ENCODE data around the gene AQP2.
A peak's percentile ranks its signal among the peaks of the same experiment; 100 is the strongest.
"Not testable (repeated sequence)": the region's sequence is repeated elsewhere in the genome, so short reads cannot be mapped to it uniquely, and the experiment has no call there.

Gene AQP2

GRCh38 chr12:49972641-49973360, 22.3 kb downstream of the AQP2 start, which contains the start of gene AQP6:
AQP6 (plus strand) TSS chr12:49972947; CDS start chr12:49973174, 227 bp downstream.
- no peak for DNase-seq

DNA sequence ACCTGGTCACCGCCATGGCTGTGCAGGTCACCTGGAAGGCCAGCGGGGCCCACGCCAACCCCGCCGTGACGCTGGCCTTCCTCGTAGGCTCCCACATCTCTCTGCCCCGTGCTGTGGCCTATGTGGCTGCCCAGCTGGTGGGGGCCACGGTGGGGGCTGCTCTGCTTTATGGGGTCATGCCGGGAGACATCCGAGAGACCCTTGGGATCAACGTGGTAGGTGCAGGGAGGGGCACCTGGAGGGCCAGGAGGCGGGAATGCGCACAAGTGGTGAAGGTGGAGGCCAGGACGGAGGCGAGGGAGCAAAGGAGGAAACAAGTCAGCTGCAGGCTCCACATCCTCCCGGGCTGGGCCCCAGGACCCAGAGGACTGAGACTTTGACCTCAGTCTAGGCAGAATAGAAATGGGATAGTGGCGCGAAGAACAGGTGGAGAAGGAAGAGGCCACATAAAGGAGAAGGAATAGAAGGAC, 22.9 kb downstream of the AQP2 start:
- DNase-seq, result no peak

GRCh38 chr12:49974231-49974675, 23.7 kb downstream of the AQP2 start:
- peak; percentile 41 for DNase-seq

DNA sequence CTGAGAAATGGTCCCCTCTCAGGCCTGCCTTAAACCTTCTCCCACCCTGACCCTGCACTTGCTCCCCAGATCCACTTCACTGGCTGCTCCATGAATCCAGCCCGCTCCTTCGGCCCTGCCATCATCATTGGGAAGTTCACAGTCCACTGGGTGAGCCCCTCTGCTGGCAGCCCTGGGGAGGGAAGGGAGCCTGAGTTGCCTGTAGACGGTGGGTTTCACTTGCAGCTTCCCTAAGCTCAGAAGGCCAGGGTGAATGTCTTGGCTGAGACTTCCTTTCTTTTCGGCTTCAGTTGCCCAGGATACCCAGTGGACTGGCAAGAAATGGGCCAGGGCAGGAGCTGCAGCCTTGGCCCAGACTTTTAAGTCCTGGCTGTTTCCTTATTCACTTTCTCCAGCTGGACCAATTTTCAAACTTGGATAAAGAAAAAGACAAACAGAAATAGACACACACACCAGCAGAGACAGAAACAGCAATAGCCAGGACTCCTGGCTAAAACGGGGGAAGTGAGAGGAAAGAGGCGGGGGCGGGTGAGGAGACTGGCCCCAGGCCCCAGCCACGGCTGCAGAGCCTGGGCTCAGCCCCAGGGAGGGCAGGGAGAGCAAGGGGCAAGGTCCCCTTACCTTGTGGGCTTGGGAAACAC, 24.3 kb downstream of the AQP2 start:
- no peak for DNase-seq

- DNase-seq, result no peak
Observed at GRCh38 chr12:49975318-49975761, 24.8 kb downstream of the AQP2 start.

- DNase-seq, result no peak
Observed at GRCh38 chr12:49976557-49976956, 26.0 kb downstream of the AQP2 start.

- DNase-seq, result no peak
Observed at GRCh38 chr12:49978125-49978524, 27.6 kb downstream of the AQP2 start.

DNA sequence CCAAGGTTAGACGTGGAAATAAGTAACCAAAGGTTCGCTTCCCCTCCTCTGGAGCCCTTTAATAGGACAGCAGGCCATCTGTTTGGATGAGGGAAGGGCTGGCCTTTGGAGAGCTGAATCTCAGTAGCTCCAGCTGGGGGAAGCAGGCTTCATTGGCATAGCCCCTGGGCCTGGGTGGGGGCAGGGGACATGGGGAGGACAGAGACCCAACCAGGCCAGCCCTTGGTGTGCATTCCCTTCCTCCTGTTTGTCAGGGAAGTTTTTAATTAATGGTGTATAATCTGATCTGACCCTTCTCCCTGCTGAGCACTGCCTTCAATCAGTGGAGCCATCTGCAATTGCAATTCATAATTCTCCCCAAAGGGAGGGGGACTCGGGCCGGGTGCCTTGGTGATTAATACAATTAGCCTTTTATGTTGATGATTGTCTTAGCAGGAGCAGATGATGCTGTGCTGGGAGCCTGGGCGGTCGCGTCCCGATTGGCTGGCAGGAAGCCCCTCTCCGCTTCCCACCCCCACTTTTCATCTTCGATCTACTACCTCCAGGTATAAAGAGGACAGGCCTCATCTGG, 28.6 kb downstream of the AQP2 start:
- no peak for DNase-seq

GRCh38 chr12:49979791-49980190, 29.3 kb downstream of the AQP2 start:
- DNase-seq, result no peak

GRCh38 chr12:49980501-49981349, 30.2 kb downstream of the AQP2 start:
- DNase-seq, result no peak

GRCh38 chr12:49982246-49983087, 31.9 kb downstream of the AQP2 start:
- DNase-seq, result no peak

DNA sequence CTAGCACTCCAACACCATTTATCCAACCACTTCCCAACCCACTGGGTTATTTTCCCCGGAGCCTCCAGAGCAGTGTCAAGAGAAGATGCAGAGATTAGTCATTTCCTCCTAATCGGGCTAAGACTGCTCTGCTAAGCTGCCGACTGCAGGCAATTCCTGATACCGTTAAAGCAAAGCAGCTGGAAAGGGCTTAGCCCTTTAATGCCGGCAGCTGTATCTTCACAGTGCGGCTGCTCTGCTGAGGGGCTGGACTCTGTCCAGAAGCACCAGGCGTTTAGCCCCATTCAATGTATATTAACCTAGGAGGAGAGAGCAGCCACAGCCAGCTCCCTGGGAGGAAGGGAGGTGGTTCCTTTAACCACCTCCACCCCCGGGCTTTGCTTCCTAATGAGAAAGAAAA, 33.4 kb downstream of the AQP2 start:
- no peak for DNase-seq

DNA sequence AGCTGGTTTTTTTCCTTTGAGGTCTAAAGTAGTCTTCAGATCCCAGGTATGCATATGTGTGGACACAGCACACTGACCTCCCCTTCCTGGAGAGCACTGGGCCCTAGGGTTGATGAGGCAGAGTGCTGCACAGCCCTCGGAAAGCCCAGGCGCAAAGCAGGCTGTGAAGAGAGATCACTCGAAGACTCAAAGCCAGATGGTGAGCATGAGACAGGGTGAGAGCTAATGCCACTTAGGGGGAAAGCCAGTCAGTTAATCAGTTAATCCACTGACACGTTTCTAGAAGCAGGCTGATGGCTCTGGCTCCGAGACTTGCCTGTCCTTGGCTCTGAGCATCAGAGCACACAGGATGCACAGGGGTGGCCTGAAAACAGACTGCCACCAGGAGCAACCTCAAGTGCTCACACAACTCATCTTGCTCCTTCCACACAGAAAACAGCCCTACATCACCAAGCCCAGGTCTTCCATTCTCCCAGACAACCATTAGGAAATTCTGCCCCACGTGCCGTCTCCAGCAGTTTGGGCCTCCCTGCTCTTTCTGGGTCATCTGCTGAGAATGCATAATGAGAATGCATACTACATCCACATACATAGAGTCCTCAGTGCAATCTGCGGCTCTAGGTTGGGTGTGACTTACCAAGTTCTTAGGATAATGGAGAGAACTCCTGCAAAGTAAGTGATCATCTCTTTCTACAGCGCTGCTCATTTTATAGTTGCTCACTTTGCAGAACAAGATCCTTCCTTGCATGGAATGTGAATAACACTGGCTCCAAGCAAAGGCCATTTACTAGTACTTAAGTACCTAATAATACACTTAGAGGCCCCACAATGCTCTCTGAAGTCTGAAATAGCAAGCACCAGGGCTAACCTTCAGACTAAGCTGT, 34.2 kb downstream of the AQP2 start:
- no peak for DNase-seq

GRCh38 chr12:49985981-49986380, 35.4 kb downstream of the AQP2 start:
- DNase-seq, result no peak

- not testable (repeated sequence) for DNase-seq
Observed at GRCh38 chr12:49986476-49986875, 35.9 kb downstream of the AQP2 start.

- DNase-seq, result no peak
Observed at GRCh38 chr12:49987625-49988303, 37.2 kb downstream of the AQP2 start.

DNA sequence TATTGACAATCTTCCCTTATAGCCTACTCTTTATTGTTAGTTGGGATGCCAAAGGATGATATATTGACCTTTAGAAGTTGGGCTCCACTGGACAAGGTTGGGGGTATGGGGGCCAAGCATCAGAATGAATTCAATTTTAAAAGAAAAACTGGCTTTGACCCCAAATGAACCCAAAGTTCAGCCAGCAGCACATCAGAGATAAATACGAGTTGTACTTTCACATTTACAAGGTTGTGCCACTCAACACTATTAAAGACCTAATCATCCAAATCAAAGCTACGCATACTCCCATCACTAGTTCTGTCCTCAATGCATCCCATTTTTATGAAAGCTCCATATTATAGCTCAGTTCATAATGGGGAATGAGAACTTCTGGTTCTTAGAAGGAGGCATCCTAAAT, 38.9 kb downstream of the AQP2 start:
- not testable (repeated sequence) for DNase-seq

GRCh38 chr12:49990273-49990672, 39.7 kb downstream of the AQP2 start:
- DNase-seq, result no peak

DNA sequence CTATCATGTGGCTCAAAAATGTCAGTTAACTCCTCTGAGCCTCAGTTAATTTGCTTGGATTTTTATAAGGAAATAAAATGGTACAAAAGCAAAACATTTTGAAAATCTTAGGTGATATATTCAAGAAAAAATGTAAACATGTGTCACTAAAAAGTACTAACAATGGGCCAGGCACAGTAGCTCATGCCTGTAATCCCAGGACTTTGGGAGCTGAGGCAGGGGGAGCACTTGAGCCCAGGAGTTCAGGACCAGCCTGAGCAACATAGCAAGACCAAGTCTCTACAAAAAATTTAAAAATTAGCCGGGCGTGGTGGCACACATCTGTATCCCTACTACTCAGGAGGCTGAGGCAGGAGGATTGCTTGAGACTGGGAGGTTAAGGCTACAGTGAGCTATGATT, 47.9 kb downstream of the AQP2 start:
- no peak for DNase-seq

DNA sequence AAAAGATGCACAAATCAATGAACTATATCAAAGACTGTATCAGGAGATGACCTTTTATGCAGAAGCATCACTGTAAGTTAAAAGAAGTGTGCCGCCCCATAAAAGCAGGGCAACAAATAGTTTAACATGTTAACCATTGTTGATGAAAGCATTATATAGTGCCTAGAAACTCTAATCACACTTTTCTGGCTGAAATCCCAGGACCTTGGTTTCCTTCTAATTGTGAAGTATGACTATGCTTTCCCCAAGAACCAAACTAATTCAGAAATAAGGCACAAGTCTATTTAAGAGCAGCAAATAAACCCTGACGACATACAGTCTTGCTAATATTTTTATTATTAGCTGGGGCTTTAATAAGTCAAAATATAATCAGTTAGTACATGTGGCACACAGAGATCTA, 53.1 kb downstream of the AQP2 start:
- no peak for DNase-seq
